Endothelial cell of umbilical vein (primary cell): Measurements from ENCODE around the gene TBC1D5. TPM values are rescaled to one million over a fixed set of nuclear protein-coding genes. Genes with fewer than 3 reads are reported as not detected.

ENCODE experiments used
- BruUV-seq: library from RNA; stranded (reverse); fragments of 400-500 nt; replicated peaks from 2 replicates; lab custom pipeline; 2021; lab: Mats Ljungman, UMichigan
- CTCF ChIA-PET: fragments of 300-600, 350-600 bp; sonication (Branson Sonifier 250); formaldehyde crosslinking; loops from one replicate; lab custom pipeline; 2021; ENCODE audit warnings: antibody characterized with exemption, inconsistent platforms; lab: Charles Lee
- POLR2A ChIA-PET: fragments of 300-600, 350-600 bp; sonication (Branson Sonifier 250); formaldehyde crosslinking; loops from one replicate; lab custom pipeline; 2021; ENCODE audit warnings: antibody characterized with exemption, inconsistent platforms; lab: Charles Lee
- DNase-seq: peaks from one replicate; pipeline ENCODE4 v3.0.0-alpha.2; 2011; ENCODE audit warnings: low read depth, low spot score
- FAIRE-seq: peaks from 2 replicates; lab custom pipeline; 2011; peaks lifted over from hg19 to GRCh38; lab: Jason Lieb, UNC
- H2AFZ ChIP-seq: 2 replicates; pipeline ENCODE4 v1.6.0; 2012; ENCODE audit warnings: low read depth, low read length, control low read depth, inconsistent platforms
- H3K27ac ChIP-seq: 2 replicates; pipeline ENCODE4 v1.5.1; 2011; ENCODE audit warnings: low read depth, mild to moderate bottlenecking, control low read depth, low read length, moderate library complexity; ENCODE audit not compliant: insufficient read depth
- H3K27me3 ChIP-seq, 2 experiments: 2 replicates each; pipeline versions ENCODE4 v1.6.0 to v1.6.1; 2011; ENCODE audit warnings: low read length in 2 of 2, mixed read lengths in 1 of 2; ENCODE audit not compliant: control insufficient read depth in 2 of 2, insufficient read depth in 2 of 2
- H3K36me3 ChIP-seq, 2 experiments: 2 replicates in 1 of 2; 3 replicates in 1 of 2; pipeline ENCODE4 v1.5.1; 2011; ENCODE audit warnings: low read length in 2 of 2, mild to moderate bottlenecking in 1 of 2, moderate library complexity in 1 of 2; ENCODE audit not compliant: control insufficient read depth in 2 of 2, insufficient read depth in 2 of 2; ENCODE audit errors: extremely low read depth in 1 of 2
- H3K4me1 ChIP-seq: 3 replicates; pipeline ENCODE4 v1.5.1; 2011; ENCODE audit warnings: mild to moderate bottlenecking, low read length; ENCODE audit not compliant: control insufficient read depth, insufficient read depth; ENCODE audit errors: extremely low read depth
- H3K4me2 ChIP-seq: 2 replicates; pipeline ENCODE4 v1.6.1; 2011; ENCODE audit warnings: low read length, control low read depth, mixed read lengths; ENCODE audit not compliant: insufficient read depth
- H3K4me3 ChIP-seq, 3 experiments: fragments of 200-600 bp in 1 of 3; sonication (generic), shearing (Covaris generic) in 1 of 3; replicated peaks in 1 of 3; 2 replicates each; pipeline ENCODE4 v1.5.1; 2011 to 2016; ENCODE audit warnings: control low read depth in 3 of 3, low read length in 3 of 3, mild to moderate bottlenecking in 2 of 3, inconsistent platforms in 1 of 3, low read depth in 1 of 3, moderate library complexity in 1 of 3; ENCODE audit not compliant: insufficient read depth in 1 of 3
- H3K79me2 ChIP-seq: 2 replicates; pipeline ENCODE4 v1.6.0; 2012; ENCODE audit warnings: low read length, inconsistent platforms; ENCODE audit not compliant: control insufficient read depth, insufficient read depth
- H3K9ac ChIP-seq: replicated peaks from 2 replicates; pipeline ENCODE3; 2011; ENCODE audit warnings: low read length, control low read depth; ENCODE audit not compliant: insufficient read depth; ENCODE audit errors: extremely low read depth
- H3K9me1 ChIP-seq: replicated peaks from 3 replicates; pipeline ENCODE4 v1.6.0; 2011; ENCODE audit warnings: mild to moderate bottlenecking, low read length; ENCODE audit not compliant: control insufficient read depth, insufficient read depth; ENCODE audit errors: extremely low read depth
- H3K9me3 ChIP-seq: replicated peaks from 2 replicates; pipeline ENCODE4 v1.5.1; 2012; ENCODE audit warnings: low read length, inconsistent platforms; ENCODE audit not compliant: control insufficient read depth, insufficient read depth
- H4K20me1 ChIP-seq: replicated peaks from 2 replicates; pipeline ENCODE3; 2011; ENCODE audit warnings: mild to moderate bottlenecking, low read length; ENCODE audit not compliant: control insufficient read depth, insufficient read depth; ENCODE audit errors: extremely low read depth
- EZH2 ChIP-seq: IDR thresholded peaks from 2 replicates; pipeline ENCODE4 v1.6.1; 2012; ENCODE audit warnings: borderline replicate concordance, low read depth, mild to moderate bottlenecking, moderate library complexity, low read length, inconsistent platforms; ENCODE audit not compliant: severe bottlenecking
- FOS ChIP-seq: IDR thresholded peaks from 2 replicates; pipeline ENCODE4 v1.6.1; 2011; ENCODE audit warnings: mild to moderate bottlenecking, low read length, moderate library complexity, borderline replicate concordance; ENCODE audit not compliant: insufficient read depth
- JUN ChIP-seq: IDR thresholded peaks from 2 replicates; pipeline ENCODE4 v1.6.1; 2011; ENCODE audit warnings: borderline replicate concordance, low read depth; ENCODE audit not compliant: insufficient read length, insufficient read depth
- MYC ChIP-seq: IDR thresholded peaks from one replicate; pipeline ENCODE4 v1.6.1; 2011; ENCODE audit warnings: mild to moderate bottlenecking, low read depth, low read length
- POLR2A ChIP-seq: IDR thresholded peaks from 2 replicates; pipeline ENCODE4 v1.6.1; 2012; ENCODE audit warnings: low read depth, mild to moderate bottlenecking, control low read depth, low read length
- POLR2AphosphoS5 ChIP-seq: IDR thresholded peaks from 2 replicates; pipeline ENCODE4 v1.6.1; 2012; ENCODE audit warnings: low read depth, mild to moderate bottlenecking, control low read depth, low read length, moderate library complexity; ENCODE audit not compliant: insufficient read depth
- dilution Hi-C: fragments of 300-500 bp; cut with MboI; formaldehyde crosslinking; loops from one replicate; pipeline ENCODE4 v1.15.0; 2019; ENCODE audit warnings: low sequenced_read_pairs; ENCODE audit not compliant: extremely low pct_ligation_motif_present
- intact Hi-C: fragments of 100-400 bp; cut with micrococcal nuclease; formaldehyde crosslinking; loops from one replicate; pipeline ENCODE4 v1.10.0; 2022
- polyA plus RNA-seq, 4 experiments: library from polyadenylated mRNA; depleted of rRNA in 3 of 4; stranded (reverse) in 3 of 4; unstranded in 1 of 4; fragments of >200 nt; gene quantifications; 2 replicates each; pipeline versions ENCODE4 v1.2.1 to v1.2.3, GENCODE V29; 2011 to 2012; ENCODE audit warnings: missing spikeins in 1 of 4
- total RNA-seq: library from RNA; stranded (reverse); gene quantifications from 2 replicates; pipeline ENCODE4 v1.2.3, GENCODE V29; 2021
- TF ChIP-seq, protein P1 (sequence below): IDR thresholded peaks from 2 replicates; pipeline ENCODE4 v1.6.1; 2011; ENCODE audit not compliant: insufficient read depth, insufficient read length

Gene TBC1D5
- total and polyA plus RNA-seq, 2 donors (not counting 3 experiments of a cell fraction or from before 2014, with no cell fraction given) = 17.5 to 44.7 TPM

- Histone ChIP-seq H3K4me3 (no peak overlapping the region), H3K27ac (no peak overlapping the region), H2AFZ (no peak overlapping the region), H3K79me2 (no peaks in the 10 kb centered on the region), H3K4me2 (no peak overlapping the region), H3K9ac (no peak overlapping the region), H3K36me3 (no peaks in the 10 kb centered on the region), H4K20me1 (no peaks in the 10 kb centered on the region), H3K9me3 (no peaks in the 10 kb centered on the region), H3K9me1 (no peaks in the 10 kb centered on the region), H3K4me1 (no peaks in the 10 kb centered on the region), H3K27me3 (no peaks in the 10 kb centered on the region)
- FAIRE-seq (no peak), DNase-seq (no peak)
- ChIA-PET CTCF (no interaction called here), POLR2A (no interaction called here)
- TF ChIP-seq POLR2A = no peak
- no peak for TF ChIP-seq MYC
- BruUV-seq = no TSS peak
- dilution Hi-C loops (no loop called here), intact Hi-C loops (no loop called here)
Measured at GRCh38 chr3:17555525-17555924, 186.9 kb downstream of the TBC1D5 start.

GRCh38 chr3:17554078-17554477, 188.4 kb downstream of the TBC1D5 start:
- intact Hi-C loops = no loop called here
- BruUV-seq = no TSS peak
- CTCF ChIA-PET = no interaction called here

More at GRCh38 chr3:17554078-17554477, 188.4 kb downstream of the TBC1D5 start:
- Histone ChIP-seq H3K4me1 (no peaks in the 10 kb centered on the region), H3K79me2 (no peaks in the 10 kb centered on the region), H3K36me3 (no peaks in the 10 kb centered on the region), H3K27ac (no peak overlapping the region), H3K4me2 (no peak overlapping the region), H3K9me3 (no peaks in the 10 kb centered on the region), H3K4me3 (no peak overlapping the region), H3K9me1 (no peaks in the 10 kb centered on the region), H3K9ac (no peak overlapping the region), H3K27me3 (no peaks in the 10 kb centered on the region), H2AFZ (no peak overlapping the region), H4K20me1 (no peaks in the 10 kb centered on the region)
- no peak for DNase-seq
- POLR2A ChIA-PET = no interaction called here
- TF ChIP-seq POLR2A = no peak
- TF ChIP-seq MYC = no peak
- TF ChIP-seq EZH2 = no peak
- TF ChIP-seq JUN = no peak
- TF ChIP-seq, protein P1, sequence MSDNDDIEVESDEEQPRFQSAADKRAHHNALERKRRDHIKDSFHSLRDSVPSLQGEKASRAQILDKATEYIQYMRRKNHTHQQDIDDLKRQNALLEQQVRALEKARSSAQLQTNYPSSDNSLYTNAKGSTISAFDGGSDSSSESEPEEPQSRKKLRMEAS = no peak
- TF ChIP-seq POLR2AphosphoS5 = no peak
- TF ChIP-seq FOS = no peak
- dilution Hi-C loops = no loop called here
- no peak for FAIRE-seq
